ACC112 (cell line): Measurements from ENCODE around the gene TMEM53.

ENCODE experiments used
- H2AFZ ChIP-seq: fragments of 200-600 bp; sonication (generic); one replicate; pipeline ENCODE4 v1.6.0; 2017; ENCODE audit warnings: antibody characterized with exemption, low read length; ENCODE audit not compliant: unreplicated experiment
- H3K27ac ChIP-seq: fragments of 200-600 bp; sonication (generic); 2 replicates; pipeline ENCODE4 v1.5.1; 2014; ENCODE audit warnings: low read depth, mild to moderate bottlenecking, antibody characterized with exemption, low read length, moderate library complexity
- H3K27me3 ChIP-seq: fragments of 200-600 bp; sonication (generic); 2 replicates; pipeline ENCODE4 v1.6.1; 2014; ENCODE audit warnings: mild to moderate bottlenecking, antibody characterized with exemption, low read length, moderate library complexity, mixed read lengths; ENCODE audit not compliant: insufficient read depth
- H3K36me3 ChIP-seq: fragments of 200-600 bp; sonication (generic); 2 replicates; pipeline ENCODE4 v1.6.1; 2016; ENCODE audit warnings: mild to moderate bottlenecking, antibody characterized with exemption, low read length, moderate library complexity, mixed read lengths; ENCODE audit not compliant: insufficient read depth
- H3K4me1 ChIP-seq: fragments of 200-600 bp; sonication (generic); one replicate; pipeline ENCODE4 v1.6.1; 2016; ENCODE audit warnings: low read length, mixed read lengths; ENCODE audit not compliant: insufficient read depth, unreplicated experiment, control insufficient read depth
- H3K4me3 ChIP-seq: fragments of 200-600 bp; sonication (generic); 2 replicates; pipeline ENCODE4 v1.5.1; 2014; ENCODE audit warnings: mild to moderate bottlenecking, low read depth, low read length
- H3K79me2 ChIP-seq: fragments of 200-600 bp; sonication (generic); one replicate; pipeline ENCODE4 v1.6.0; 2016; ENCODE audit warnings: low read length; ENCODE audit not compliant: control insufficient read depth, unreplicated experiment, insufficient read depth

The TMEM53 gene

GRCh38 chr1:44696789-44697345, 22.6 kb upstream of the TMEM53 start:
- Histone ChIP-seq H3K4me1 (no peaks in the 10 kb centered on the region), H3K79me2 (no peaks in the 10 kb centered on the region), H2AFZ (no peak overlapping the region), H3K4me3 (no peak overlapping the region), H3K27me3 (no peaks in the 10 kb centered on the region), H3K36me3 (no peaks in the 10 kb centered on the region), H3K27ac (no peak overlapping the region)

DNA sequence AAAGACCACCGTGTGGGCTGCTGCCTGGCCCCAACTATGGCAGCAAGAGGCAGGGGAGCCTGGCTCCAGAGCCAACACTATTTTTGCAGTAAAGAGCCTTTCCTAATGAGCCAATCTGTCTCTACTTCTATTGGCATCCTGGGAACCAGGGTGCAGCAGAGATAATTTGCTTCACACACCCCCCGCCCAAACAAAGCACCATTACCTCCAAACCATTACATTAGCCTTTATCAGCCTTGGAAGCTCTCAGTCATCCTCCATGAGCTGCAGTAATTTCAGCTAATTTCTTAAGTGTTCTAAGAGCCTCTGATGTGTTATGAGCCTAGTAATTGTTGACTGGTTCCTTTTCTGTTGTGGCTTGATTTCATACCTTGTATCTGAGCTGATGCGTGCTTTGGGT, 21.8 kb upstream of the TMEM53 start:
- H3K79me2 ChIP-seq, result no peaks in the 10 kb centered on the region
- H3K27me3 ChIP-seq, result no peaks in the 10 kb centered on the region
- no peak overlapping the region for H3K4me3 ChIP-seq
- no peak overlapping the region for H2AFZ ChIP-seq
- H3K4me1 ChIP-seq, result no peaks in the 10 kb centered on the region
- no peak overlapping the region for H3K27ac ChIP-seq
- no peaks in the 10 kb centered on the region for H3K36me3 ChIP-seq

DNA sequence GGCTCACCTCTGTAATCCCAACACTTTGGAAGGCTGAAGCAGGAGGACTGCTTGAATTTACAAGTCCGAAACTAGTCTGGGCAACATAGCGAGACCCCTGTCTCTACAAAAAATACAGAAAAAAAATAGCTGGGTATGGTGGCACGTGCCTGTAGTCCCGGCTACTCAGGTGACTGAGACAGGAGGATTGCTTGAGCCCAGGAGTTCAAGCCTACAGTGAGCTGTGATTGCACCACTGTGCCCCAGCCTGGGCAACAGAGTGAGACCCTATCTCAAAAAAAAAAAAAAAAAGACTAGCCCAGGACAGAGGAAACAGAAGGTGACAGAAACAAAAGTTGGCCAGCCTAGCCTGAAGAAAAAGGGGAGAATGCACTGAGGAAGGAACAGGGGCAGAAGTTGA, 21.4 kb upstream of the TMEM53 start:
- Histone ChIP-seq H3K4me1 (no peaks in the 10 kb centered on the region), H3K4me3 (no peak overlapping the region), H3K27me3 (no peaks in the 10 kb centered on the region), H3K79me2 (no peaks in the 10 kb centered on the region), H2AFZ (no peak overlapping the region), H3K36me3 (no peaks in the 10 kb centered on the region), H3K27ac (no peak overlapping the region)

GRCh38 chr1:44694863-44695478, 20.7 kb upstream of the TMEM53 start:
- H3K4me3 ChIP-seq, result no peak overlapping the region
- H3K27me3 ChIP-seq, result no peaks in the 10 kb centered on the region
- no peak overlapping the region for H3K27ac ChIP-seq
- no peaks in the 10 kb centered on the region for H3K4me1 ChIP-seq
- H3K79me2 ChIP-seq, result no peaks in the 10 kb centered on the region
- no peaks in the 10 kb centered on the region for H3K36me3 ChIP-seq
- no peak overlapping the region for H2AFZ ChIP-seq

GRCh38 chr1:44693900-44694299, 19.6 kb upstream of the TMEM53 start:
- Histone ChIP-seq H3K36me3 (no peaks in the 10 kb centered on the region), H3K79me2 (no peaks in the 10 kb centered on the region), H3K27me3 (no peaks in the 10 kb centered on the region), H3K4me3 (no peak overlapping the region), H2AFZ (no peak overlapping the region), H3K4me1 (no peaks in the 10 kb centered on the region), H3K27ac (no peak overlapping the region)

GRCh38 chr1:44693159-44693558, 18.9 kb upstream of the TMEM53 start:
- Histone ChIP-seq H3K79me2 (no peaks in the 10 kb centered on the region), H2AFZ (no peak overlapping the region), H3K27ac (no peak overlapping the region), H3K4me3 (no peak overlapping the region), H3K4me1 (no peaks in the 10 kb centered on the region), H3K27me3 (no peaks in the 10 kb centered on the region), H3K36me3 (no peaks in the 10 kb centered on the region)

DNA sequence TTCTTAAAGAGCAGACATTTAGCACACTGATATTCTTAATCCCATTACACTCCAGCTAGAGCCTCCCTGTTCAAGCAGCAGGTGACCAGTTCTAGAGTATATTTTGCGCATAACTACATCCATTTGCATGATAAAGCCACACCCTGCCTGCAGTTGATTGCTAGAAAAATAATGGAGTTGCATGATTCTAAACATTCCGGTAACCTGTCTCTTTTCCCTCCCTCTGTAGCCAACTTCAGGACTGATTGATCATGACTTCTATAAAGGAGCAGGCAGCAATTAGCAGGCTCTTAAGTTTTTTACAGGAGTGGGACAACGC, 15.1 kb upstream of the TMEM53 start:
- no peaks in the 10 kb centered on the region for H3K79me2 ChIP-seq
- H3K27me3 ChIP-seq, result no peaks in the 10 kb centered on the region
- no peak overlapping the region for H3K4me3 ChIP-seq
- H3K27ac ChIP-seq, result no peak overlapping the region
- H2AFZ ChIP-seq, result no peak overlapping the region
- H3K36me3 ChIP-seq, result no peaks in the 10 kb centered on the region
- no peaks in the 10 kb centered on the region for H3K4me1 ChIP-seq

GRCh38 chr1:44688760-44689446, 14.6 kb upstream of the TMEM53 start:
- Histone ChIP-seq H3K36me3 (no peaks in the 10 kb centered on the region), H3K27me3 (no peaks in the 10 kb centered on the region), H3K4me1 (no peaks in the 10 kb centered on the region), H3K27ac (no peak overlapping the region), H3K4me3 (no peak overlapping the region), H2AFZ (no peak overlapping the region), H3K79me2 (no peaks in the 10 kb centered on the region)

DNA sequence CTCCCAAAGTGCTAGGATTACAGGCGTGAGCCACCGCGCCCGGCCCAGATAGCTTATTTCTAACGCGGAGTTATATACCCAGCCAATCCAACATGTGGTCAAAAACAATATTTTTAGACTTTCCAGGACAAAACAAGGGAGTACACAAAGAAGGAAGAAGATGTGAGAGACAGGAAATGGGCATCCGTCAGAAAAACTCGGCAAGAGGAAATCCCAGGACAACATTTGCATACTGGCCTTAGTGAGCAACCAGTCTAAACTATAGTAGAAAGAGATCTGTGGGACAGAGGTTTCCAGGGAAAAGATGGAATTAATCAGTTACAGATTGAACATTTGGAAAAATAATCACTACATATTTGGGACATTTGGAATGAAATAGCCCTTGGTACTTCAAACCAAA, 11.6 kb upstream of the TMEM53 start:
- Histone ChIP-seq H3K27ac (no peak overlapping the region), H3K4me3 (no peak overlapping the region), H3K79me2 (no peaks in the 10 kb centered on the region)

GRCh38 chr1:44685218-44685617, 10.9 kb upstream of the TMEM53 start:
- H2AFZ ChIP-seq, result no peak overlapping the region
- H3K4me1 ChIP-seq, result no peaks in the 10 kb centered on the region
- no peaks in the 10 kb centered on the region for H3K27me3 ChIP-seq
- H3K79me2 ChIP-seq, result no peaks in the 10 kb centered on the region
- no peak overlapping the region for H3K27ac ChIP-seq
- no peak overlapping the region for H3K4me3 ChIP-seq
- H3K36me3 ChIP-seq, result no peaks in the 10 kb centered on the region

More for the DNA sequence above, 11.6 kb upstream of the TMEM53 start:
- H2AFZ ChIP-seq, result no peak overlapping the region
- H3K4me1 ChIP-seq, result no peaks in the 10 kb centered on the region
- H3K27me3 ChIP-seq, result no peaks in the 10 kb centered on the region
- H3K36me3 ChIP-seq, result no peaks in the 10 kb centered on the region

- H3K27me3 ChIP-seq, result no peaks in the 10 kb centered on the region
- H3K4me3 ChIP-seq, result no peak overlapping the region
- no peaks in the 10 kb centered on the region for H3K36me3 ChIP-seq
- no peak overlapping the region for H3K27ac ChIP-seq
- H2AFZ ChIP-seq, result no peak overlapping the region
- H3K4me1 ChIP-seq, result no peaks in the 10 kb centered on the region
- no peaks in the 10 kb centered on the region for H3K79me2 ChIP-seq
Observed at GRCh38 chr1:44684525-44684924, 10.2 kb upstream of the TMEM53 start.
